ENCODE results near the gene ALDOC. TPM values are rescaled to one million over a fixed set of nuclear protein-coding genes. Genes with fewer than 3 reads are reported as not detected.

Gene ALDOC
- total RNA-seq, 1 experiment from 2014 or later: 53.2 TPM

DNA sequence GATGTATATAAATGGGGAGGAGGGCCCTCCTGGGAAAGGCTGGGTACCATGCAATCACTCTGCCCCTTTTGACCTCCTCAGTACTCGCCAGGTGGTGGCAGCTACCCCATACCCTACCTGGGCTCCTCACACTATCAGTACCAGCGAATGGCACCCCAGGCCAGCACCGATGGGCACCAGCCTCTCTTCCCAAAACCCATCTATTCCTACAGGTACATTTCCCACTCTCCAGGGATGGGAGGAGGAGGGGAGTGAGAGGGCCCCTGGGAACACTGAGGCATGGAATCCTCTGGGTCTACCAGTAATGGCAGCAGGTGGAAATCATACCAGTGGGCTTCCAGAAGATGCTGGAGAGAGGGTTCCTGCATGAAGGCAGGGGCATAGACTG lies 47.7 kb downstream of the ALDOC start:
- H3K79me2 ChIP-seq (ENCODE audit: insufficient read depth, low read length): no peaks in the 10 kb centered on the region
- H2AK5ac ChIP-seq (ENCODE audit: insufficient read length, low read length): no peak overlapping the region
- Mint-ChIP-seq H3K4me3 (no peak overlapping the region), H3K27ac (no peak overlapping the region), H3K9me3 (no peaks in the 10 kb centered on the region), H3K27me3 (ENCODE audit: low read depth) (peaks cover 12% of the 10 kb centered on the region), H3K4me1 (peaks cover 0 to 24% of the 10 kb centered on the region in 2 experiments; a peak in 2 of 4 replicates), H3K36me3 (ENCODE audit: insufficient read depth in 1 of 3, low read depth in 3 of 3) (no peaks in the 10 kb centered on the region)
- no peak overlapping the region for H3K56ac ChIP-seq (ENCODE audit: insufficient read length, low read depth, low read length)
- no peak overlapping the region for H3K4me2 ChIP-seq (ENCODE audit: insufficient read depth, insufficient read length, low read length)
- no peak overlapping the region for H2BK120ac ChIP-seq (ENCODE audit: low read depth, low read length, poor library complexity, severe bottlenecking)
- TF ChIP-seq, protein P1, sequence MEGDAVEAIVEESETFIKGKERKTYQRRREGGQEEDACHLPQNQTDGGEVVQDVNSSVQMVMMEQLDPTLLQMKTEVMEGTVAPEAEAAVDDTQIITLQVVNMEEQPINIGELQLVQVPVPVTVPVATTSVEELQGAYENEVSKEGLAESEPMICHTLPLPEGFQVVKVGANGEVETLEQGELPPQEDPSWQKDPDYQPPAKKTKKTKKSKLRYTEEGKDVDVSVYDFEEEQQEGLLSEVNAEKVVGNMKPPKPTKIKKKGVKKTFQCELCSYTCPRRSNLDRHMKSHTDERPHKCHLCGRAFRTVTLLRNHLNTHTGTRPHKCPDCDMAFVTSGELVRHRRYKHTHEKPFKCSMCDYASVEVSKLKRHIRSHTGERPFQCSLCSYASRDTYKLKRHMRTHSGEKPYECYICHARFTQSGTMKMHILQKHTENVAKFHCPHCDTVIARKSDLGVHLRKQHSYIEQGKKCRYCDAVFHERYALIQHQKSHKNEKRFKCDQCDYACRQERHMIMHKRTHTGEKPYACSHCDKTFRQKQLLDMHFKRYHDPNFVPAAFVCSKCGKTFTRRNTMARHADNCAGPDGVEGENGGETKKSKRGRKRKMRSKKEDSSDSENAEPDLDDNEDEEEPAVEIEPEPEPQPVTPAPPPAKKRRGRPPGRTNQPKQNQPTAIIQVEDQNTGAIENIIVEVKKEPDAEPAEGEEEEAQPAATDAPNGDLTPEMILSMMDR (conservative IDR thresholded peaks at IDR 0.05): no peak
- H2BK12ac ChIP-seq (ENCODE audit: insufficient read length, low read depth, low read length): no peak overlapping the region
- H3K14ac ChIP-seq (ENCODE audit: insufficient read depth, low read length): no peak overlapping the region
- H2AFZ ChIP-seq (ENCODE audit: low read length): no peak overlapping the region
- H2BK20ac ChIP-seq (ENCODE audit: low read depth, low read length, poor library complexity, severe bottlenecking): no peak overlapping the region
- no peak overlapping the region for H4K5ac ChIP-seq (ENCODE audit: insufficient read length, low read depth, low read length)
- no peak overlapping the region for H3K18ac ChIP-seq (ENCODE audit: insufficient read length, low read depth, low read length)
- no peak overlapping the region for H3K4ac ChIP-seq (ENCODE audit: low read depth, low read length)
- no CpG with 5 or more reads among the region's 3 CpGs for WGBS (ENCODE audit: extremely low coverage, insufficient read length, low lambda C conversion rate)
- no peak overlapping the region for H2BK5ac ChIP-seq (ENCODE audit: insufficient read length, low read length)
- DNase-seq: no peak
- no peaks in the 10 kb centered on the region for H3K4me1 ChIP-seq (ENCODE audit: insufficient read depth, low read length)
- H3K9me3 ChIP-seq (ENCODE audit: control insufficient read depth, low read depth, low read length): no peaks in the 10 kb centered on the region
- H3T11ph ChIP-seq (ENCODE audit: low read length): no peak overlapping the region
- H3K23ac ChIP-seq (ENCODE audit: insufficient read length, low read depth, low read length): no peak overlapping the region
- H3K27me3 ChIP-seq (ENCODE audit: insufficient read depth, low read length): no peaks in the 10 kb centered on the region
- H2BK15ac ChIP-seq (ENCODE audit: low read depth, low read length): no peak overlapping the region
- H3K79me1 ChIP-seq (ENCODE audit: insufficient read depth, low read depth, low read length, poor library complexity, severe bottlenecking): no peaks in the 10 kb centered on the region
- H4K20me1 ChIP-seq (ENCODE audit: control insufficient read depth, insufficient read depth, insufficient read length): no peaks in the 10 kb centered on the region
- H3K27ac ChIP-seq (ENCODE audit: insufficient read length, low read depth, low read length): no peak overlapping the region
- no peak overlapping the region for H3K9ac ChIP-seq (ENCODE audit: extremely low read depth, insufficient read length, low read length)
- H4K8ac ChIP-seq (replicated peaks; ENCODE audit: insufficient read length, low read depth, low read length): no peak overlapping the region
- no peak overlapping the region for H4K91ac ChIP-seq (ENCODE audit: insufficient read length, low read depth, low read length)
- no peaks in the 10 kb centered on the region for H3K23me2 ChIP-seq (ENCODE audit: insufficient read length, low read depth, low read length, poor library complexity, severe bottlenecking)

Data from H9 (cell line).